Mucosa of gallbladder (tissue), 1 donor: ENCODE measurements around the gene EFS. TPM values are rescaled to one million over a fixed set of nuclear protein-coding genes. Genes with fewer than 3 reads are reported as not detected.
"Not testable (repeated sequence)": the region's sequence is repeated elsewhere in the genome, so short reads cannot be mapped to it uniquely, and the experiment has no call there.

Source experiments
- DNase-seq: peaks from one replicate; pipeline ENCODE4 v3.0.0-alpha.2; 2020; ENCODE audit warnings: low spot score
- total RNA-seq: library from RNA; stranded (reverse); gene quantifications from one replicate; pipeline ENCODE4 v1.2.1, GENCODE V29; 2021
- donor health status: DM: no; HTN: no; CAD: no.

EFS gene, protein sequence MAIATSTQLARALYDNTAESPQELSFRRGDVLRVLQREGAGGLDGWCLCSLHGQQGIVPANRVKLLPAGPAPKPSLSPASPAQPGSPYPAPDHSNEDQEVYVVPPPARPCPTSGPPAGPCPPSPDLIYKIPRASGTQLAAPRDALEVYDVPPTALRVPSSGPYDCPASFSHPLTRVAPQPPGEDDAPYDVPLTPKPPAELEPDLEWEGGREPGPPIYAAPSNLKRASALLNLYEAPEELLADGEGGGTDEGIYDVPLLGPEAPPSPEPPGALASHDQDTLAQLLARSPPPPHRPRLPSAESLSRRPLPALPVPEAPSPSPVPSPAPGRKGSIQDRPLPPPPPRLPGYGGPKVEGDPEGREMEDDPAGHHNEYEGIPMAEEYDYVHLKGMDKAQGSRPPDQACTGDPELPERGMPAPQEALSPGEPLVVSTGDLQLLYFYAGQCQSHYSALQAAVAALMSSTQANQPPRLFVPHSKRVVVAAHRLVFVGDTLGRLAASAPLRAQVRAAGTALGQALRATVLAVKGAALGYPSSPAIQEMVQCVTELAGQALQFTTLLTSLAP
- 10.8 TPM for total RNA-seq

DNA sequence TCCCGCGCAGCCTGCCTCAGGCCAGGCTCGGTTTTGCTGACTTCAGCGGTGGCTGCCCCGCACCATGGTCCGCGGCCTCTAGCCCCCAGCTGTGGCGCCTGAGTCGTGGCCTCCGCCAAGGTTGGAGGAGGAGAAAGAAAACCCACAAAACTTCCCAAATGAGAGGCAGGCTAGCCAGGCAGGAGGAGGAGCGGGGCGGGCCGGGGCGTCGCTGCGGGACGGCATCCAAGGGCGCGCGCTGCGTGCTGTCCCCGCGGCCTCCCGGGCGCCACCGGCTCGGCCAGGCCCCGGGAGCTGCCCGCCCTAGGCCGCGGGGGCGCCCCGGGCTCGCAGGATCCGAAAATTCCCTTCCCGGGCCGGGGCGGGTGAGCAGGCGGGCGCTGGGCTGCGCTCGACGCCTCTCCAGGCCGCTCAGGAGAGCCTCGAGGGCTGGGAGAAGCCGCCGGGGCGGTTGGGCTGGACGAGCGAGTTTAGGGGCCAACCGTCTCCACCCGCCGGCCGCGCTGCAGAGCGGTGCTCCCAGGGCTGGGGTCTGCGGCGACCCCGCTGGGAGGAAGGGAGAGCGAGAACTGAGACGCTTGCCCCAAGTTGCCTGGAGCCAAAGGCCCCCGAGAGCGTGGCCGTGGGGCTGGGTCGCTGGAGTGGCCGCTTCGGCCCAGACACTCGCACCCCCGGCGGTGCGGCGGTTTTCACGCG lies at the start of gene EFS:
EFS (minus strand) TSS at position 137 of the 696 bp plus-strand sequence. CDS start 147 bp downstream, outside the sequence.
- no peak for DNase-seq

DNA sequence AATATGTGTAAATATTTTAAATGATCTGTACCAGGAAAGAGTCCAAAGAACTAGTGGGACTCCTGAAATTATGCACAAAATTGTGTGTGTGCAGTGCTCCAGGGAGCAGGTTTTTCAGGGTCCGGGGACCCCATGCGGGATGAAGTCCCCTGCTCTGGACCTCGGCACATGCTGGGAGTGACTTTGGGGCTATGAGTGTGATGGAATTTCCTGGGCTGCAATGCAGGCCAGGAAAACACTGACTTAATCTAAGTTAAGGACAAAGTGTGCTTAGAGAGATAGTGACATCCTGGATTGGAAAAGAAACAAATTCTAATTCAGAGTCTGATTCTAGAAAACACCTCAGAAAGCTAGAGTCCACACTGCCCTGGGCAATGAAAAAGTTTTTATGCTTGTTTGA lies 49.3 kb upstream of the EFS start:
- no peak for DNase-seq

DNA sequence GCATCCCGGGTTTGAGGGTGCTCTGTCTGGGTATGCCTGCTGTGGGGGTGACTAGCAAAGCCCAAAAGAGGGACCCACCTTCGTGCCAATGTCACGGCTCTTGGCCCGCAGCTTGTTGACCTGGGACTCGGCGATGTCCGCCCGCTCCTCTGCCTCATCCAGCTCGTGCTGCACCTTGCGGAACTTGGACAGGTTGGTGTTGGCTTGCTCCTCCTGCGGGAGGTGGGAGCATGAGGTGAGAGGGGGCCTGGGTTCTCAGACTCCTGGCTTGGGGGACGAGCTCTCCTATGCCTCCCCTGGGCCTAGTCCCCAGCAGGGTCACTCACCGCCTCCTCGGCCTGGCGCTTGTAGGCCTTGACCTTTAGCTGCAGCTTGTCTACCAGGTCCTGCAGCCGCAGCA lies 48.7 kb upstream of the EFS start:
- no peak for DNase-seq

- DNase-seq = no peak
Observed at GRCh38 chr14:23411563-23412525, 46.9 kb upstream of the EFS start.

GRCh38 chr14:23409966-23410635 lies 45.1 kb upstream of the EFS start:
- DNase-seq = no peak

- DNase-seq = no peak
Observed at GRCh38 chr14:23409475-23409874, 44.5 kb upstream of the EFS start.

DNA sequence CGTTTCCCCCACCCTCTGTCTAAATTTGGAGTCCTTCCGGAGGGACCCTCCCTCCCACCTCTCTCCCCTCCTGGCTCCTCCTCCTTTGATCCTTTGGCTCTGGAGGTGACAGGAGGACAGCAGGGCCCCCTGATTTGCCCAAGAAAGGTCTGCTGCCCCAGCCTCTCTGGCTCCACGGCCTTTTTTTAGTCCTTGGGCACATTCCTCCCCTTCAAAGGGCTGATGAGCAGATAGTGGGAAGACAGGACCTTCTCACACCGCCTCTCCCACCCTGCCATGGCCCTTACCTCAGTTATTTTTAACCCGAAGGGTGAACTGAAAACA lies 43.3 kb upstream of the EFS start:
- DNase-seq = no peak

GRCh38 chr14:23407516-23408306 lies 42.7 kb upstream of the EFS start, which contains the start of gene MYH6:
TSS of gene MYH6 (minus strand) at chr14:23408273. CDS start at chr14:23407223, 1,050 bp downstream.
- no peak for DNase-seq

DNA sequence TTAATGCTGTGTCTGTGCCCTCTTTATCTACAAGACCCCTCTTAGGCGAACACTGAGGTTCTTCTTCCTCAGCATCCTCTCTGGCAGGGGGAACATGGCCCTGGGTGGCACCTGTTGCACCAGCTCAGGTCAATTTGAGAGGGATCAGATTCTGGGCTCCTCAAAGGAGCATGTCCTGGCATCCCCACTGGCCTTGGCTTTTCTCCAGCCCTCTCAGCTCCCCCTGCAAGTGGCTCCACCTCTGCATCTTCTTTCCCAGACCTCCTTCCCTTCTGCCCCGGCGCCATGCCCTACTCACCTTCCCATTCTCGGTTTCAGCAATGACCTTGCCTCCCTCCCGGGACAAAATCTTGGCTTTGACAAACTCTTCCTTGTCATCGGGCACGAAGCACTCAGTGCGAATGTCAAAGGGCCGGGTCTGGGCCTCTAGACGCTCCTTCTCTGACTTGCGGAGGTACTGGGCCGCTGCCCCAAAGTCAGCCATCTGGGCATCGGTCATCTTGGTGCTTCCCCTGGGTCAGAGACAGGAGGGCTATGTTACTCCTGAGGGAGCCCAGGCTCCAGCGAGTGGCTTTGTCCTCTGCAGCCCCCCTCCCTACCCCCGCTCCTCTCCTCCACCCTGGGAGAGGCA lies 41.9 kb upstream of the EFS start:
- no peak for DNase-seq

- no peak for DNase-seq
Observed at GRCh38 chr14:23406244-23406643, 41.3 kb upstream of the EFS start.

GRCh38 chr14:23405516-23406025 lies 40.6 kb upstream of the EFS start:
- DNase-seq = no peak

DNA sequence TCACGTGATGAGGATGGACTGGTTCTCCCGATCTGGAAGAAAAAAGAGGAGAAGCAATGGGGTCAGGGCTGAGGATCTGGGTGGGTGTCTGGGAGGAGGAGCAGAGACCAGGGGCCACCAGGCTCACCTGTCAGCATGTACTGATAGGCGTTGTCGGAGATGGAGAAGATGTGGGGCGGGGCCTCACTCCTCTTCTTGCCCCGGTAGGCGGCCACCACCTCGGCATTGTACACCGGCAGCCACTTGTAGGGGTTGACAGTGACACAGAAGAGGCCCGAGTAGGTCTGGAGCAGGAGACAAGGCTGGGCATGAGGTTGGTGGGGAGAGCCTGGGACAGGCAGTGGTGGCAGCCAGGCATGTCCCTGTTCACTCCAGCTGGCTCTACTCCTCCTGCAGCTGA lies 40.1 kb upstream of the EFS start:
- no peak for DNase-seq

GRCh38 chr14:23404331-23404900 lies 39.4 kb upstream of the EFS start:
- no peak for DNase-seq

GRCh38 chr14:23403908-23404307 lies 38.9 kb upstream of the EFS start:
- no peak for DNase-seq

- DNase-seq = no peak
Observed at GRCh38 chr14:23403139-23403438, 38.1 kb upstream of the EFS start.

- no peak for DNase-seq
Observed at GRCh38 chr14:23402296-23403138, 37.5 kb upstream of the EFS start.

- DNase-seq = no peak
Observed at GRCh38 chr14:23401291-23401690, 36.3 kb upstream of the EFS start.

- DNase-seq = not testable (repeated sequence)
Observed at GRCh38 chr14:23400496-23401149, 35.7 kb upstream of the EFS start.
